Fibroblast of skin of back (primary cell): ENCODE results near the gene RPL7A.

Experiments
- DNase-seq: peaks from one replicate; pipeline ENCODE4 v3.0.0-alpha.2; 2013

RPL7A gene

GRCh38 chr9:133348718-133349573 lies 928 bp downstream of the RPL7A start:
- DNase-seq = no peak

GRCh38 chr9:133349965-133350616 lies 2.1 kb downstream of the RPL7A start:
- no peak for DNase-seq

- no peak for DNase-seq
Measured at GRCh38 chr9:133351526-133351907, 3.5 kb downstream of the RPL7A start.

GRCh38 chr9:133351908-133352634 lies 4.1 kb downstream of the RPL7A start:
- DNase-seq = peak; percentile 64

- DNase-seq = no peak
Measured at GRCh38 chr9:133352635-133353340, 4.8 kb downstream of the RPL7A start.

GRCh38 chr9:133353548-133353947 lies 5.5 kb downstream of the RPL7A start:
- DNase-seq = no peak

GRCh38 chr9:133354766-133355165 lies 6.7 kb downstream of the RPL7A start:
- no peak for DNase-seq

- no peak for DNase-seq
Measured at GRCh38 chr9:133355881-133356357, 7.9 kb downstream of the RPL7A start.

GRCh38 chr9:133356391-133357091 lies 8.5 kb downstream of the RPL7A start, which contains the start of the genes SURF1 and SURF2:
Gene SURF1, minus strand, starts transcription at chr9:133356487. Its CDS starts 34 bp downstream, at chr9:133356453.
Gene SURF2, plus strand, starts transcription at chr9:133356550. Its CDS starts 43 bp downstream, at chr9:133356593.
- peak; percentile 81 for DNase-seq

- DNase-seq = no peak
Measured at GRCh38 chr9:133357656-133358055, 9.6 kb downstream of the RPL7A start.

GRCh38 chr9:133359399-133360175 lies 11.6 kb downstream of the RPL7A start:
- DNase-seq = peak; percentile 25

GRCh38 chr9:133360400-133361393 lies 12.7 kb downstream of the RPL7A start:
- no peak for DNase-seq

- DNase-seq = no peak
Measured at GRCh38 chr9:133361507-133362092, 13.6 kb downstream of the RPL7A start.

GRCh38 chr9:133362359-133363044 lies 14.5 kb downstream of the RPL7A start:
- DNase-seq = no peak

GRCh38 chr9:133366435-133366834 lies 18.4 kb downstream of the RPL7A start:
- no peak for DNase-seq

GRCh38 chr9:133367221-133367620 lies 19.2 kb downstream of the RPL7A start:
- no peak for DNase-seq

- no peak for DNase-seq
Measured at GRCh38 chr9:133367778-133368177, 19.8 kb downstream of the RPL7A start.

GRCh38 chr9:133368249-133368881 lies 20.3 kb downstream of the RPL7A start:
- no peak for DNase-seq
